Measurements from ENCODE around the gene HSD17B4.
A peak's percentile ranks its signal among the peaks of the same experiment; 100 is the strongest.

The HSD17B4 gene

GRCh38 chr5:119453040-119453373 lies 710 bp downstream of the HSD17B4 start:
- no peak for TF ChIP-seq TAF1 (IDR thresholded peaks at IDR 0.05; ENCODE audit: low read depth, low read length)
- TF ChIP-seq PAX5 (IDR thresholded peaks at IDR 0.05; ENCODE audit: insufficient read depth, low read length, severe bottlenecking) = no peak
- no peak for TF ChIP-seq POLR2A (IDR thresholded peaks at IDR 0.05; ENCODE audit: low read depth, low read length)
- no peak for TF ChIP-seq POU2F2 (IDR thresholded peaks at IDR 0.05; ENCODE audit: low read depth, low read length)
- no peak for TF ChIP-seq SPI1 (IDR thresholded peaks at IDR 0.05; ENCODE audit: low read depth, low read length)
- TF ChIP-seq POLR2AphosphoS5 (IDR thresholded peaks at IDR 0.05; ENCODE audit: low read depth, low read length) = no peak
- FAIRE-seq = no peak
- no peak for DNase-seq (ENCODE audit: insufficient read length, low spot score)

GRCh38 chr5:119454171-119454570 lies 1.9 kb downstream of the HSD17B4 start:
- DNase-seq (ENCODE audit: insufficient read length, low spot score) (no peak), FAIRE-seq (no peak)

DNA sequence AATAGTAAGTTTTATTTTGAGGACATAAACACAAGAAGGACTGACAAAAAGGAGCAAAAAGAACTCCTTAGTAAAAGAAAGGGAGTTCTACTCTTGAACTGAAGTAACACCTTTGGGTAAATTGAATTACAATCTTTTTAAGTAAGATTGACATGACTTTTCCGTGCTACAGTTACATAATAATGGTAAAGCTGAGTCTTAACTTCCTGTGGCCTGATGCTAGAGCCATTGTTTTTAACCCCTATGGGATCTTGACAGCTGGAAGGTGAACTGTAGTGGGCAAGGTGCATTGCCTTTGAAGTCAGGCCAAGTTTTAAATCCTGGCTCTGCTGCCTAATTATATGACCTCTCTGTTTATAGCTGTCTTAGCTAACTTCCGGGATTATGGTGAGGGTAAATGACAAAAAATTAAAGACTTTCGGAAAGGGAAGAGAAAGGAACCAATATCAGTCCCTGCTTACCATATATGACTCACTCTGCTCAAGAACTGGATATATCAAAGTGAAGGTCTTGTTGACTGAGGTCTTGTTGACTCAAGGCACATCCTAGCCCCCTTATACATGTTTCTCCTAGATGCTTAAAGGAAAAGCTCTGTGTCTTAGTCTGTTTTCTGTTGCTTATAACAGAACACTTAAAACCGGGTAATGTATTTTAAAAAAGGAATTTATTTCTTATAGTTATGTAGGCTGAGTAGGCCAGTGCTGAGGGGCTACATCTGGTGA lies 6.8 kb downstream of the HSD17B4 start:
- DNase-seq (ENCODE audit: insufficient read length, low spot score) (no peak), FAIRE-seq (no peak)
- TF ChIP-seq POLR2AphosphoS5 (IDR thresholded peaks at IDR 0.05; ENCODE audit: low read depth, low read length) (no peak), PAX5 (IDR thresholded peaks at IDR 0.05; ENCODE audit: insufficient read depth, low read length, severe bottlenecking) (no peak), SPI1 (IDR thresholded peaks at IDR 0.05; ENCODE audit: low read depth, low read length) (no peak), POLR2A (IDR thresholded peaks at IDR 0.05; ENCODE audit: low read depth, low read length) (no peak), POU2F2 (IDR thresholded peaks at IDR 0.05; ENCODE audit: low read depth, low read length) (no peak), TAF1 (IDR thresholded peaks at IDR 0.05; ENCODE audit: low read depth, low read length) (no peak)

More at GRCh38 chr5:119454171-119454570, 1.9 kb downstream of the HSD17B4 start:
- TF ChIP-seq SPI1 (IDR thresholded peaks at IDR 0.05; ENCODE audit: low read depth, low read length) (no peak), TAF1 (IDR thresholded peaks at IDR 0.05; ENCODE audit: low read depth, low read length) (no peak), POLR2A (IDR thresholded peaks at IDR 0.05; ENCODE audit: low read depth, low read length) (no peak), POLR2AphosphoS5 (IDR thresholded peaks at IDR 0.05; ENCODE audit: low read depth, low read length) (no peak), PAX5 (IDR thresholded peaks at IDR 0.05; ENCODE audit: insufficient read depth, low read length, severe bottlenecking) (no peak), POU2F2 (IDR thresholded peaks at IDR 0.05; ENCODE audit: low read depth, low read length) (no peak)

- no peak for FAIRE-seq
These were observed 13.3 kb downstream of the HSD17B4 start for GRCh38 chr5:119465640-119466039.

GRCh38 chr5:119468286-119468685 lies 16.0 kb downstream of the HSD17B4 start:
- FAIRE-seq (no peak), DNase-seq (ENCODE audit: insufficient read length, low spot score) (no peak)
- no peak for TF ChIP-seq POLR2AphosphoS5 (IDR thresholded peaks at IDR 0.05; ENCODE audit: low read depth, low read length)
- no peak for TF ChIP-seq TAF1 (IDR thresholded peaks at IDR 0.05; ENCODE audit: low read depth, low read length)
- no peak for TF ChIP-seq POU2F2 (IDR thresholded peaks at IDR 0.05; ENCODE audit: low read depth, low read length)

More at GRCh38 chr5:119465640-119466039, 13.3 kb downstream of the HSD17B4 start:
- TF ChIP-seq POLR2A (IDR thresholded peaks at IDR 0.05; ENCODE audit: low read depth, low read length) = no peak
- no peak for TF ChIP-seq SPI1 (IDR thresholded peaks at IDR 0.05; ENCODE audit: low read depth, low read length)
- TF ChIP-seq PAX5 (IDR thresholded peaks at IDR 0.05; ENCODE audit: insufficient read depth, low read length, severe bottlenecking) = no peak
- no peak for TF ChIP-seq POLR2AphosphoS5 (IDR thresholded peaks at IDR 0.05; ENCODE audit: low read depth, low read length)
- TF ChIP-seq TAF1 (IDR thresholded peaks at IDR 0.05; ENCODE audit: low read depth, low read length) = no peak
- TF ChIP-seq POU2F2 (IDR thresholded peaks at IDR 0.05; ENCODE audit: low read depth, low read length) = no peak
- no peak for DNase-seq (ENCODE audit: insufficient read length, low spot score)

GRCh38 chr5:119470105-119470763 lies 17.9 kb downstream of the HSD17B4 start:
- FAIRE-seq (peak; percentile 77), DNase-seq (ENCODE audit: insufficient read length, low spot score) (no peak)
- no peak for TF ChIP-seq POU2F2 (IDR thresholded peaks at IDR 0.05; ENCODE audit: low read depth, low read length)
- no peak for TF ChIP-seq POLR2AphosphoS5 (IDR thresholded peaks at IDR 0.05; ENCODE audit: low read depth, low read length)
- peak; percentile 78 for TF ChIP-seq SPI1 (IDR thresholded peaks at IDR 0.05; ENCODE audit: low read depth, low read length)

DNA sequence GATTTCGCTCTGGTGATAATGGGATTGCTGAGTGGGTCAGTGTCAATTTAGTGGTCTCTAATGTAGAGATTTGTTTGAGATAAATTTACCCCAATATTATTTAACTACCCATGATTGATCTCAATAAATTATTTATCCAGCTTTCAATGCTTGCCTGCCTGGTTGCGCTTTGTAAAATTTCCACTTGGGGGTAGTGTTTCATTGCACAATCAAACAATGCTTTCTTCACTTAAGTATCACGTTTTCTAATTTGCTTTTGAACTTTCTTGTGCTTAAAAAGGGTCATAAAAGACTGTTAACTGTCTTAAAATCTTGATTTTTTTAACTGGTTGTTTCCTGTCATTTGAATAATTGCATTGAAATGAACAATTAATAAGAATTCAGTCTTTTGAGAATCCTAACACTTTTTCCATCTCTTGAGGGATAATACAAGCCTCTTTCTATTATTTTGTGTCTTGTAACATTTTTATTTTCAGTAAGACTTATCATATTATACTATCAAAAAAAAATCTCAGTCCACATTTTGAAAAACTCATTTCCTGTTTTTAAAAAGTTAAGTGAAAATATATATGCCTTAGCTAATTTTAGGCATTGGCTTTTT lies 18.7 kb downstream of the HSD17B4 start:
- DNase-seq (ENCODE audit: insufficient read length, low spot score) = no peak
- FAIRE-seq = peak; percentile 71
- no peak for TF ChIP-seq POU2F2 (IDR thresholded peaks at IDR 0.05; ENCODE audit: low read depth, low read length)
- TF ChIP-seq POLR2AphosphoS5 (IDR thresholded peaks at IDR 0.05; ENCODE audit: low read depth, low read length) = no peak
- no peak for TF ChIP-seq PAX5 (IDR thresholded peaks at IDR 0.05; ENCODE audit: insufficient read depth, low read length, severe bottlenecking)
- TF ChIP-seq SPI1 (IDR thresholded peaks at IDR 0.05; ENCODE audit: low read depth, low read length) = no peak

DNA sequence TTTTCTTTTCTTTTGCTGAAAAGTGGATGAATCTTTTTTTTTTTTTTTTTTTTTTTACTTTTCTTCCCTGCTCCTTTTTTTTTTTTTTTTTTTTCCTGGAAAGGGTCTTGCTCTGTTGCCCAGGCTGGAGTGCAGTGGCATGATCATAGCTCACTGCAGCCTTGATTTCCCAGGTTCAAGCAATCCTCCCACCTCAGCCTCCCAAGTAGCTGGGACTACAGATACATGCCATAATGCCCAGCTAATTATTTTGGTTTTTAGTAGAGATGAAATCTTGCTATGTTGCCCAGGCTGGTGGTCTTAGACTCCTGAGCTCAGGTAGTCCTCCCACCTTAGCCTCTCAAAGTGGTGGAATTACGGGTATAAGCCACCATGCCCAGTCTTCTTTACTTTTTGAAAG lies 20.9 kb downstream of the HSD17B4 start:
- TF ChIP-seq SPI1 (IDR thresholded peaks at IDR 0.05; ENCODE audit: low read depth, low read length) (no peak), POLR2AphosphoS5 (IDR thresholded peaks at IDR 0.05; ENCODE audit: low read depth, low read length) (no peak), TAF1 (IDR thresholded peaks at IDR 0.05; ENCODE audit: low read depth, low read length) (no peak), POLR2A (IDR thresholded peaks at IDR 0.05; ENCODE audit: low read depth, low read length) (no peak), POU2F2 (IDR thresholded peaks at IDR 0.05; ENCODE audit: low read depth, low read length) (no peak), PAX5 (IDR thresholded peaks at IDR 0.05; ENCODE audit: insufficient read depth, low read length, severe bottlenecking) (no peak)
- no peak for FAIRE-seq
- DNase-seq (ENCODE audit: insufficient read length, low spot score) = no peak

GRCh38 chr5:119476341-119476740 lies 24.0 kb downstream of the HSD17B4 start:
- no peak for TF ChIP-seq SPI1 (IDR thresholded peaks at IDR 0.05; ENCODE audit: low read depth, low read length)
- no peak for TF ChIP-seq POLR2AphosphoS5 (IDR thresholded peaks at IDR 0.05; ENCODE audit: low read depth, low read length)
- no peak for TF ChIP-seq TAF1 (IDR thresholded peaks at IDR 0.05; ENCODE audit: low read depth, low read length)
- no peak for TF ChIP-seq POLR2A (IDR thresholded peaks at IDR 0.05; ENCODE audit: low read depth, low read length)
- TF ChIP-seq POU2F2 (IDR thresholded peaks at IDR 0.05; ENCODE audit: low read depth, low read length) = no peak
- no peak for TF ChIP-seq PAX5 (IDR thresholded peaks at IDR 0.05; ENCODE audit: insufficient read depth, low read length, severe bottlenecking)
- no peak for FAIRE-seq
- no peak for DNase-seq (ENCODE audit: insufficient read length, low spot score)
